H9 (cell line): ENCODE results near the gene SLC25A36. TPM values are rescaled to one million over a fixed set of nuclear protein-coding genes. Genes with fewer than 3 reads are reported as not detected.

ENCODE experiments used
- DNase-seq: peaks from one replicate; pipeline ENCODE4 v3.0.0-alpha.2; 2017
- H2AFZ ChIP-seq: one replicate; pipeline ENCODE4 v1.6.1; 2013; ENCODE audit warnings: mild to moderate bottlenecking, low read length, control low read depth, moderate library complexity
- H2AK5ac ChIP-seq: 2 replicates; pipeline ENCODE4 v1.6.1; 2013; ENCODE audit warnings: low read length, control low read depth, mixed read lengths; ENCODE audit not compliant: insufficient read length
- H2BK120ac ChIP-seq: one replicate; pipeline ENCODE4 v1.6.1; 2013; ENCODE audit warnings: low read depth, mild to moderate bottlenecking, low read length, control low read depth, inconsistent platforms; ENCODE audit not compliant: poor library complexity, severe bottlenecking
- H2BK12ac ChIP-seq: 2 replicates; pipeline ENCODE4 v1.6.1; 2013; ENCODE audit warnings: low read length, control low read depth, mixed read lengths, low read depth; ENCODE audit not compliant: insufficient read length
- H2BK15ac ChIP-seq: 2 replicates; pipeline ENCODE4 v1.6.1; 2013; ENCODE audit warnings: low read depth, low read length, control low read depth
- H2BK20ac ChIP-seq: one replicate; pipeline ENCODE4 v1.6.1; 2013; ENCODE audit warnings: low read depth, mild to moderate bottlenecking, low read length, control low read depth, inconsistent platforms; ENCODE audit not compliant: poor library complexity, severe bottlenecking
- H2BK5ac ChIP-seq: 2 replicates; pipeline ENCODE4 v1.6.1; 2013; ENCODE audit warnings: low read length, control low read depth, mixed read lengths; ENCODE audit not compliant: insufficient read length
- H3K14ac ChIP-seq: 2 replicates; pipeline ENCODE4 v1.6.1; 2013; ENCODE audit warnings: low read length, control low read depth; ENCODE audit not compliant: insufficient read depth
- H3K18ac ChIP-seq: 2 replicates; pipeline ENCODE4 v1.6.1; 2013; ENCODE audit warnings: low read depth, mild to moderate bottlenecking, mixed read lengths, low read length, control low read depth; ENCODE audit not compliant: insufficient read length
- H3K23ac ChIP-seq: 2 replicates; pipeline ENCODE4 v1.6.1; 2013; ENCODE audit warnings: low read length, control low read depth, mixed read lengths, low read depth; ENCODE audit not compliant: insufficient read length
- H3K23me2 ChIP-seq: 2 replicates; pipeline ENCODE4 v1.6.1; 2013; ENCODE audit warnings: low read depth, mild to moderate bottlenecking, mixed read lengths, low read length, control low read depth; ENCODE audit not compliant: insufficient read length, poor library complexity, severe bottlenecking
- H3K27ac ChIP-seq: 2 replicates; pipeline ENCODE4 v1.5.1; 2013; ENCODE audit warnings: low read length, control low read depth, mixed read lengths, low read depth; ENCODE audit not compliant: insufficient read length
- H3K27me3 ChIP-seq: 2 replicates; pipeline ENCODE4 v1.6.1; 2013; ENCODE audit warnings: low read length, control low read depth, inconsistent platforms; ENCODE audit not compliant: insufficient read depth
- H3K4ac ChIP-seq: 2 replicates; pipeline ENCODE4 v1.6.1; 2013; ENCODE audit warnings: low read depth, mild to moderate bottlenecking, control low read depth, inconsistent platforms, low read length, moderate library complexity
- H3K4me1 ChIP-seq: 2 replicates; pipeline ENCODE4 v1.6.1; 2013; ENCODE audit warnings: low read length, control low read depth, inconsistent platforms; ENCODE audit not compliant: insufficient read depth
- H3K4me2 ChIP-seq: 2 replicates; pipeline ENCODE4 v1.6.1; 2013; ENCODE audit warnings: low read length, control low read depth, mixed read lengths; ENCODE audit not compliant: insufficient read length, insufficient read depth
- H3K56ac ChIP-seq: 2 replicates; pipeline ENCODE4 v1.6.1; 2013; ENCODE audit warnings: low read depth, mild to moderate bottlenecking, mixed read lengths, low read length, control low read depth; ENCODE audit not compliant: insufficient read length
- H3K79me1 ChIP-seq: 2 replicates; pipeline ENCODE4 v1.6.1; 2013; ENCODE audit warnings: low read depth, mild to moderate bottlenecking, moderate library complexity, low read length, control low read depth, inconsistent platforms; ENCODE audit not compliant: insufficient read depth, poor library complexity, severe bottlenecking
- H3K79me2 ChIP-seq: 2 replicates; pipeline ENCODE4 v1.6.1; 2013; ENCODE audit warnings: low read length, control low read depth, inconsistent platforms; ENCODE audit not compliant: insufficient read depth
- H3K9ac ChIP-seq: 2 replicates; pipeline ENCODE4 v1.6.1; 2013; ENCODE audit warnings: low read length, control low read depth, mixed read lengths; ENCODE audit not compliant: insufficient read length; ENCODE audit errors: extremely low read depth
- H3K9me3 ChIP-seq: one replicate; pipeline ENCODE4 v1.6.1; 2013; ENCODE audit warnings: low read depth, low read length, inconsistent platforms; ENCODE audit not compliant: control insufficient read depth
- H3T11ph ChIP-seq: one replicate; pipeline ENCODE4 v1.6.1; 2013; ENCODE audit warnings: mild to moderate bottlenecking, low read length, control low read depth, inconsistent platforms
- H4K20me1 ChIP-seq: one replicate; pipeline ENCODE4 v1.6.1; 2013; ENCODE audit not compliant: control insufficient read depth, insufficient read length, insufficient read depth
- H4K5ac ChIP-seq: 2 replicates; pipeline ENCODE4 v1.6.1; 2013; ENCODE audit warnings: low read depth, mild to moderate bottlenecking, mixed read lengths, low read length, control low read depth; ENCODE audit not compliant: insufficient read length
- H4K8ac ChIP-seq: replicated peaks from 2 replicates; pipeline ENCODE4 v1.6.1; 2013; ENCODE audit warnings: low read length, control low read depth, mixed read lengths, low read depth; ENCODE audit not compliant: insufficient read length
- H4K91ac ChIP-seq: 2 replicates; pipeline ENCODE4 v1.6.1; 2013; ENCODE audit warnings: low read depth, mild to moderate bottlenecking, moderate library complexity, mixed read lengths, low read length, control low read depth; ENCODE audit not compliant: insufficient read length
- H3K27ac Mint-ChIP-seq, 3 experiments: 2 replicates in 2 of 3; 3 replicates in 1 of 3; pipeline ENCODE4 v1.8.0; 2020 to 2021; ENCODE audit warnings: mixed read lengths in 3 of 3, mild to moderate bottlenecking in 1 of 3, moderate library complexity in 1 of 3
- H3K27me3 Mint-ChIP-seq: 2 replicates; pipeline ENCODE4 v1.8.0; 2021; ENCODE audit warnings: low read depth, mild to moderate bottlenecking, moderate library complexity, mixed read lengths
- H3K36me3 Mint-ChIP-seq, 3 experiments: 2 replicates in 2 of 3; 3 replicates in 1 of 3; pipeline ENCODE4 v1.8.0; 2020 to 2021; ENCODE audit warnings: low read depth in 3 of 3, mixed read lengths in 3 of 3; ENCODE audit not compliant: insufficient read depth in 1 of 3
- H3K4me1 Mint-ChIP-seq, 2 experiments: 2 replicates each; pipeline ENCODE4 v1.8.0; 2020; ENCODE audit warnings: mixed read lengths in 2 of 2
- H3K4me3 Mint-ChIP-seq, 2 experiments: 2 replicates in 1 of 2; 3 replicates in 1 of 2; pipeline ENCODE4 v1.8.0; 2020 to 2021; ENCODE audit warnings: mild to moderate bottlenecking in 2 of 2, mixed read lengths in 2 of 2, moderate library complexity in 1 of 2
- H3K9me3 Mint-ChIP-seq, 2 experiments: 2 replicates in 1 of 2; 3 replicates in 1 of 2; pipeline ENCODE4 v1.8.0; 2020; ENCODE audit warnings: mild to moderate bottlenecking in 2 of 2, mixed read lengths in 2 of 2, moderate library complexity in 1 of 2
- CTCF ChIP-seq: fragments of 200-600 bp; sonication (generic); conservative IDR thresholded peaks from 3 replicates; pipeline ENCODE4 v1.8.0; 2021; ENCODE audit warnings: antibody characterized with exemption, mild to moderate bottlenecking
- WGBS: extraction: QIAGEN DNeasy Blood & Tissue Kit; methylation state at CpG from one replicate; pipeline ENCODE4 v1.1.7; 2013; ENCODE audit warnings: missing lambda C conversion rate, low lambda C conversion rate, mixed read lengths; ENCODE audit not compliant: insufficient read length; ENCODE audit errors: extremely low coverage; 5-methylcytosine and 5-hydroxymethylcytosine counted together
- total RNA-seq: library from RNA; stranded (reverse); gene quantifications from 2 replicates; pipeline ENCODE4 v1.2.1, GENCODE V29; 2021

The SLC25A36 gene
- total RNA-seq, 1 experiment from 2014 or later, result 70.0 TPM

GRCh38 chr3:140948460-140949249 lies 7.0 kb downstream of the SLC25A36 start:
- Histone ChIP-seq H3K23me2 (no peaks in the 10 kb centered on the region), H4K20me1 (peaks cover 2% of the 10 kb centered on the region), H2BK5ac (no peak overlapping the region), H3K14ac (no peak overlapping the region), H3T11ph (no peak overlapping the region), H3K79me1 (peaks cover 3% of the 10 kb centered on the region), H3K9ac (no peak overlapping the region), H3K79me2 (peaks cover 50% of the 10 kb centered on the region; the same call in 1 of the 2 replicates), H2BK15ac (no peak overlapping the region), H3K23ac (no peak overlapping the region), H2BK120ac (no peak overlapping the region), H3K4me1 (no peaks in the 10 kb centered on the region; the same call in 1 of the 2 replicates), H2BK12ac (no peak overlapping the region), H2BK20ac (no peak overlapping the region), H3K27me3 (no peaks in the 10 kb centered on the region), H3K18ac (no peak overlapping the region), H4K91ac (no peak overlapping the region), H4K5ac (no peak overlapping the region), H3K4ac (no peak overlapping the region), H3K4me2 (no peak overlapping the region), H4K8ac (no peak overlapping the region), H2AK5ac (no peak overlapping the region), H2AFZ (no peak overlapping the region), H3K27ac (no peak overlapping the region), H3K56ac (no peak overlapping the region), H3K9me3 (no peaks in the 10 kb centered on the region)
- DNase-seq, result no peak
- Mint-ChIP-seq H3K4me3 (no peak overlapping the region), H3K4me1 (peaks cover 42 to 66% of the 10 kb centered on the region in 2 experiments), H3K9me3 (no peaks in the 10 kb centered on the region), H3K27ac (peak overlapping the region in 1 of 3 experiments; percentile 11; a peak in 1 of 7 replicates), H3K27me3 (no peaks in the 10 kb centered on the region), H3K36me3 (peaks cover 7 to 20% (median 14%) of the 10 kb centered on the region in 3 experiments; a peak in 4 of 7 replicates)
- no peak for TF ChIP-seq CTCF
- whole genome bisulfite sequencing, result no CpG with 5 or more reads among the region's 5 CpGs
